GM19023 (cell line): ENCODE results near the gene CFAP221.
"Not testable (repeated sequence)": the region's sequence is repeated elsewhere in the genome, so short reads cannot be mapped to it uniquely, and the experiment has no call there.

Experiments used
- ATAC-seq: cut with Tn5 transposase; IDR thresholded peaks from one replicate; pipeline ENCODE4 v1.9.1; 2021; ENCODE audit warnings: mild to moderate bottlenecking, moderate library complexity; ENCODE audit not compliant: unreplicated experiment

Gene CFAP221

DNA sequence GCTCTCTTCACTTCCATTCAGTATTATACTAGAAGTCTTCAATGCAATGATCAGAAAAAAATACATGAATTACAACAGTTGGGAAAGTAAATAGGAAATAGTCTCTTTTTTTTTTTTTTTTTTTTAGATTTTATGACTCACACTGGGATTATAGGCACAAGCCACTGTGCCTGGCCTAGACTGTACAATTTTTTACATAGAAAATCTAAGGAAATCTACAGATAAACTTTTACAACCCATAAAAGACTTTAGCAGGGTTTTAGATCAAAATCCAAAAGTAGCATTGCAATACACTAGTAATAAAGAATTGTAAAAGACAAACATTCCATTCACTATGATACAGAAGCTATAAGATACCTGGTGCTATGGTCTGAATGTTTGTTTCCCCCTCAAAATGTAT, 39.0 kb downstream of the CFAP221 start:
- ATAC-seq, result no peak

DNA sequence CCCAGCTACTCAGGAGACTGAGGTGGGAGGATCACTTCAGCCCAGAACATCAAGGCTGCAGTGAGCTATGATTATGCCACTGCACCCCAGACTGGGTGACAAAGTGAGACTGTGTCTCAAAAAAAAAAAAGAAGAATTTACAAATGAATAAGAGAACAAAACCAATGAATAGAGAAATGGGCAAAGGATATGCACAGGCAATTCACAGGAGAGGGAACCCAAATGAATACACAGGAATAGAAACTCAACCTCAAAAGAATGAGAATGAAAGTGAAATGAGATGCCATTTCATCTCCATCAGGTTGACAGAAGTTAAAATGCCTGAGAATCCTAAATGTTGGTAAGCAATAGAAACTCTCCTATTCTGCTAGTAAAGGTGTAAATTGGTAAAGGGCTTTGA, 40.2 kb downstream of the CFAP221 start:
- no peak for ATAC-seq

DNA sequence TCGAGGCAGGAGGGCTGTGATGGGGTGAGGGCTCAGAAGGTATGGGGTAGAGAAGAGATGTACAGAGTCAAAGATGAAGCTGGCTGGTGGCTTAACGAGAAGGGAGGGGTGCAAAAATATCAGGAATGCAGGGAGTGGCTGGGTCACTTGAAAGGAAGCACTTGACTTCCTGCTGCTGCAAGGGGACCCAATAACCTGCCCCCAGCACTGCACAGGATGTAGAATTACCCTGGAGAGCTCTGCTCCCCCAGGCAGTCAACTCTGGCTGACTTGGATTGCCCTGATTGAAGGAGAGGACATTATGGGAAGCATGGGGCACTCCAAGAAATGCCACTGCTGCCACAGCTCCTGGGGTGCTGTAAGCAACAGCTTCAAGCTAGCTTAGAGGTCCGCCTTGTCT, 41.8 kb downstream of the CFAP221 start:
- no peak for ATAC-seq

DNA sequence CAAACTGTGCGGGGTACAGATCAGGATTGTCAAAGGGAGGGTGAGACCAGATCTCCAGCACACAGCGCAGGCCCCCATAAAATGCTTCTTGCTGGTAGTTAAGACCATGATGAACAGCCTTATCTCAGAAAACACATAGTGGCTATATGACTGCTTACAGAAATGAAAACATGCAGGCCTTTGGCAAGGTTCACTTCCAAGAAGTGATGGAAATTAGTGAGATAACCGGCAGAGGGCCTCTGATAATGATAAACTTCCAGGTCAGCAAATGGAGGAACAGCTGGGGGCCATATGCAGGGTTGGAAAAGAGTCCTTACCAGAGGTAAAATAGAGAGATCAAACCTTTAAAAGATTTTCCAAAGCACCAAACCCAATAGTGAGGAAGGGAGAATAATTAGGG, 46.6 kb downstream of the CFAP221 start:
- ATAC-seq, result no peak

DNA sequence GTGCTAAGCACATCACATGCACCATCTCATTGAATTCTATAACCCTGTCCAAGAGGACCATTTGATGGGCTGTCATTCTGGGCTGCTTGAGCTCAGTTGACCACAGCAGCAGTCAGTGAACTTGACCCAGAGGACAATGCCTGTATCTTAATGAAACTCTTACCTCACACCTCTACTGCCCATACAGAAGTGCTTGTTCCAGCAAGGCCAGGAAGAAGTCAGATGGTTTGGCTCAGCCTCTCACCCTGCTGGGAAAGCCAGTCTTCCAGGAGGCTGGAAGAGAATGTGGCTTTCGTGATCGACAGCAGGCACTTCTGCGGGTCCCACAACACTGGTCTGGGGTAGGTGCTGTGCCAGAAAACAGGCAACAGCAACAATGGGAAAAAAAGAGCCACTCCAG, 47.3 kb downstream of the CFAP221 start:
- ATAC-seq, result no peak

DNA sequence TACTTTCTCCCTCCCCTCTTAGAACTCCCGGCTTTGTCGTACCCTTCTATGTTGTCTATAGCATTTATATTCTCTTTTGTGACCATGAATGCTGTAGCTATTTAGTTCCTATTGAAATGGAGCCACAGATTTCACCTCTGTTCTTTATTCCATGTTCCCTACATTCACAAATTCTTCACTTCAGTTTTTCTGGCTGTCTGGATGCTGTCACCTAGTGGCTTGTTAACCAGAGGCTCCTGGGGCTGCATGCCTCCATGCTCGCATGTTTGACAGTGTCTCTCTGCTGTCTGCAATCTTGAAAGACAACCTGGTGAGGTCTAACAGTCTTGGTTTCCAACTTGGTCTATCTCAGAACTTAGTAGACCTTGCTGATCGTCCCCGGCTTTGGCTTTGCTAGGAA, 48.2 kb downstream of the CFAP221 start:
- ATAC-seq, result no peak

DNA sequence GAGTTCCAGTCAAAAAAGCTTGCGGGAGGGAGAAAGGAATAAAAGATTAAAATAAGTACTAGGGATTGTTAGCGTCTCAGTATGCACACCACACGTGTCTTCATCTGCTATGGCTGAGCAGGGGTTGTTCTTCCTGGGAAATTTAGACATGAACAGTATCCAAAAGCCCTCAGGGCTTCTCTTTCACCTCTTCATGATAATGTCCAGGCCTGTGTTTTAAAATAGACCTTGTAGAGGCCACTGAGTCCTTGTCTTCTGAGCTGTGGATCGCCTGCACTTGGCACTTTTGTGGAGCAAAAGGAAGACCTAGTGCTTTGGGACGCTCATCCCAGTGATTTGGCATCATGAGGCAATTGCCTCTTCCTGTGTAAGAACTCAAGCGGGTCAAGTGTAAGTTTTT, 52.4 kb downstream of the CFAP221 start:
- no peak for ATAC-seq

DNA sequence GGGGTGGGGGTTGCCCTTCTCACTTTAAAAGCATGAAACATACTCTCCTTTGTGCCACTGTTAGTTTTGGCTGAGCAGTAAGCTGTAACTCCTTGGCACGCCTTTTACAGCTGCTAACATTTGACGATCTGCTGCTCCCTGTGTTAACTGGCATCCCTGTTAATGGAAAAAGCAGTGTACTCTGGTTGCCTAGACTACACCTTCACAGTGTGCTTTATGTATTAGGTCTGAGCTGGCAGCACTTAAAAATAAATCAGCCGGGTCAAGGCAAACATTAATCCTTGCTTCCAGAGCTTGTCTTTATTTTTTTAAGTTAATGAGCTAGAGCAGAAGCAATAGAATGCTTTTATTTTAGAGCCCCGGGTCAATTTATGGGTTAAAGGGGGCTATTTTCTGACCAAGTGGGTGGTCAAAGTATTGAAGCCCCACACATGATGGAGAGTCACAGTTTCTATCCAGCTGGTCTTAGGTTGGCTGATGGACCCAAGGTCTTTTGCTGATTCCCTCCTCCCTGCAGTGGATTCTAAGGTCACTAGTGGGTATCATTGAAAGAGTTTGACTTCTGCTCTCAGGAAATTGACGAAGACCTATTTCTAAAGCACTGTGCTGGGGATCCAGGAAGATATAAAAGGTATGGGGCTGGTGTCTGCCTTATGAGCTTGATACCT, 54.5 kb downstream of the CFAP221 start:
- no peak for ATAC-seq

DNA sequence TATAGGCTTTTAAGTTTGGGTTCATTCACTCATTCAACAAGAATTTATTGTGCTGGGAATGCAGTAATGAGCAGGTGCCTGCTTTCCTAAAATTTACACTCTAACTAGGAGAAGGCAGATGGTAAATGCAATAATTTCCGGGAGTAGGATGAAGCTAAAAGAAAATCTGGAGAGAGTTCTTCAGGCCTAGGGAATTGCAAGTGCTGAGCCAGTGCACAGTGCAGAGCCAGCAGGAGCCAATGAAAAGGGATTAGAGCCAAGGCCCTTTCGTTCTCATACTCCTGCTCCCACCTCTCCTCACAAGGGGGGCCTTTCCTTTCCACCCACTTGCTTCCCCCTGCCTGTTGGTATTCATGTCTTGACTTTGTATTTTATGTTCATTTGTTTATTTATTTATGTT, 55.1 kb downstream of the CFAP221 start:
- ATAC-seq, result no peak

DNA sequence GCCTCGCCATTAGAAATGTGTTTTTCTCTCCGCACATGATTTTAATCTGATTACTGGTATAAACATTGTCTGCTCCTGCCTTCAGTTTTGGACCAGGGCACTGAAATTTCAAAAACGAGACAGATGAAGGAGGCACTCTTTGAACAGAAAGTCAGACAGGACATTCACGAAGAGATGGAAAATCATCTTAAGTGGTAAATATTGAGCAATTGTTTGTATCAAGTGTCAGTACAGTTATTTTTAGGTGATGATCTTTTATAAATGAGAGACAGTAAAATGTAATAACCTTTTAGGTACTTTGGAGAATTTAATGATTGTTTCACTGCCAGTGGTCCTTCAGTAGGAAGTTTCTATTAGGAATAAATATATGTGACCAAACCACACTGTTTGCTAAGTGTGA, 60.8 kb downstream of the CFAP221 start:
- no peak for ATAC-seq

DNA sequence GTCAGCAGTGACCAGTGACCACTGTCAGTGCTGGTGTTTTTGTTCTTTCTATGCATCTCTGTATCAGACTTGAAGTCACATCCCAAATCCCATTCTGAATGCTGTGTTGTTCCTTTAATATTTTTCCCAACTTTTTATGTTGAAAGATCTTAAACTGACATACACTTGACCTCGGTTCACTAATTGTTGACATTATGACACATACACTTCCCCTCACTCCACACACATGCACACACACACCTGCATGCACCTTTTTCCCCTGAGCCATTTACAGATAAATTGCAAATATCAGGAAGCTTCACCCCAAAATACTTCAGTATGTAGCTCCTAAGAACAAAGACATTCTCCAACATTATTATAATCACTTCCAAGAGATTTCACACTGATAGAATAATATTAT, 62.4 kb downstream of the CFAP221 start:
- ATAC-seq, result no peak

DNA sequence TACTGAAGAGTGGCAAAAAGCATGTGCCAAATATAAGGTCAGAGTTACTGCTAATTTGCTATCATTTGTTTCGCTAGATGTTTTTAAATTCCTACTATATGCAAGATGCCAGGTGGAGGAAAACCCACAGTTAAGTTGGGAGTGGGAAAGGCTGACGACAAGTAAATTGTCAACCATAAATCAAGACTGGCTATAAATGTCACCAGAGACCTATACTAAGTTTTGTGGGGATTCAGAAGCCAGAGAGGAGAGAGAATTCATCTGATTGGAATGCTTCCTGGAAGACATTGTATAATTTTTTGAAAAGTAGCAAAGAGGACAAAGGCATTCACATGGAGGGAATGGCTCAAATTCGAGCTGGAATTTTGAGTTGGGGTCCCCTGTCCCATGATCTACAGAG, 64.3 kb downstream of the CFAP221 start:
- no peak for ATAC-seq

DNA sequence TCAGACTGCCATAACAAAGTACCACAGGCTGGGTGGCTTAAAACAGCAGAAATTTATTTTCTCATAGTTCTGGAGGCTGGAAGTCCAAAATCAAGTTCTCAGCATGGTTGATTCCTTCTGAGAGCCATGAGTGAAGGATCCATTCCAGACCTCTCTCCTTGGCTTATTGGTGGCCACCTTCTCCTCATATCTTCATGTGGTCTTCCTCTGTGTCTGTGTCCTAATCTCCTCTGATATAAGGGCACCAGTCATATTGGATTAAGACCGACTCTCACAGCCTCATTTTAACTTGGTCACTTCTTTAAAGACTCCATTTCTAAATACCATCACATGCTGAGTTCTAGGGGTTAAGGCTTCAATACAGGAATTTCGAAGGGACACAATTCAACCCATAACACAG, 65.1 kb downstream of the CFAP221 start:
- ATAC-seq, result no peak

DNA sequence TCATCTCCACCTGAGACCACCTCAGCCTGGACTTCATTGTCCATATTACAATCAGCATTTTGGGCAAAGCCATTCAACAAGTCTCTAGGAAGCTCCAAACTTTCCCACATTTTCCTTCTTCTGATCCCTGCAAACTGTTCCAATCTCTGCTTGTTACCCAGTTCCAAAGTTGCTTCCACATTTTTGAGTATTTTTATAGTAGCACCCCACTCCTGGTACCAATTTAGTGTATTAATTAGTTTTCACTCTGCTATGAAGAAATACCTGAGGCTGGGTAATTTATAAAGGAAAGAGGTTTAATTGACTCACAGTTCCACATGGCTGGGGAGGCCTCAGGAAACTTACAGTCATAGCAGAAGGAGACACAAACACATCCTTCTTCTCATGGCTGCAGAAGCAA, 69.9 kb downstream of the CFAP221 start:
- ATAC-seq, result not testable (repeated sequence)

DNA sequence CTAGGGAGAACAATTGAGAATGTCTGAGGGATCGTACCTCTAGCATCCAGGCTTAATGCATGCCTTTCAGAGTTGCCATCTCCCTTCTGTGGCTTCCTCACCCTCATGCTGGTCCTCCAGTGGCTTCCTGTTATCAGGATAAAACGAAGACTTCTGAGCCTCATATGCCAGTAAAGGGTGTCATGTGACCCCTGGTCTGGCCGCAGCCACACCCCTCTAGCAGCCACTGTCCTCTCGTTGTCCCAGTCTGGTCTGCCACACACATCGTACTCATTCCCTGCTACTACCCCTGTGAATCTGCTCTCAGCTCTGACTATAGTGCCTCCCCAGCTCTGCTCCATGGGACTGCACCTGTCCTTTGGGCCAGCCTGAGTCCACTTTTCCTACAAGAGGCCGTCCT, 72.2 kb downstream of the CFAP221 start:
- ATAC-seq, result no peak

DNA sequence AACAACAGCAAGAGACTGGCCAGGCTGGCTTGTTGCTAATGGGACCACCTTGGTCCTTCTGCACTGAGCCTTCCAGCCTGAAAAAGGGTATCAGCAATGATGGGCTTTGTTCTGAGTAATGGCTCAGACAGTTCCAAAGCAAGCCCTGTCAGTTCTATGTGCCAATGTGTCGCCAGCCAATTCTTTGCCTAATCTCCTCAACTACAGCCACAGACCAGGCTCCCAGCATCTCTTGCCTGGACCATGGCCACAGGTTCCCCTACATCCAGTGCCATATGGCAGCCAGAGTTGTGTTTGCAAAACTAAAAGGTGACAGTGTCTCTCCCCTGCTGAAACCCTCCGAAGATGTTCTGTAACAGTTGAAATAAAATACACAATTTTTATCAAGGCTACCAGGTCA, 73.2 kb downstream of the CFAP221 start:
- no peak for ATAC-seq

DNA sequence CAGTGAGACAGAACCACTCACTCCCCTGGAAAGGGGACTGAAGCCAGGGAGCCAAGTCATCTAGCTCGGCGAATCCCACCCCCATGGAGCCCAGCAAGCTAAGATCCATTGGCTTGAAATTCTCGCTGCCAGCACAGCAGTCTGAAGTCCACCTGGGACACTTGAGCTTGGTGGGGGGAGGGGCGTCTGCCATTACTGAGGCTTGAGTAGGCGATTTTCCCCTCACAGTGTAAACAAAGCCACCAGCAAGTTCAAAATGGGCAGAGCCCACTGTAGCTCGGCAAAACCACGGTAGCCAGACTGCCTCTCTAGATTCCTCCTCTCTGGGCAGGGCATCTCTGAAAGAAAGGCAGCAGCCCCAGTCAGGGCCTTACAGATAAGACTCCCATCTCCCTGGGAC, 74.5 kb downstream of the CFAP221 start:
- ATAC-seq, result not testable (repeated sequence)

DNA sequence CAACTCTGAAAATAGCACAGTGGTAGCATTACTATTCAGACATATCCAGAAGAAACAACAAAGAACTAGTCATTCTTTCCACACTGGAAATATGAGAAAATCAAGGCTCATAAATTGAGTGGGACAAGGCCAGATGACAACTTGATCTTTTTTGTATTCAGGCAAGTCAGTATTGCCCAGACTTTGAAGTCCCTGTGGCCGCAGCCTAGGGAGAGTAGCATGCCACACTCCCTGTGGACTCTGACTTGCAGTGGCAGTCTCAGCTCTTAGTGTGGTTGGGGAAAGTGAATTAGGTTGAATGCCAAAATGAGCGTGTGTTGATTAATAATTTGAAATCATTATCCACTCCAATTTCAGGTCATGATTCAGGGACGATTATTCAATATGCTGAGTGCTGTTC, 81.0 kb downstream of the CFAP221 start:
- no peak for ATAC-seq

DNA sequence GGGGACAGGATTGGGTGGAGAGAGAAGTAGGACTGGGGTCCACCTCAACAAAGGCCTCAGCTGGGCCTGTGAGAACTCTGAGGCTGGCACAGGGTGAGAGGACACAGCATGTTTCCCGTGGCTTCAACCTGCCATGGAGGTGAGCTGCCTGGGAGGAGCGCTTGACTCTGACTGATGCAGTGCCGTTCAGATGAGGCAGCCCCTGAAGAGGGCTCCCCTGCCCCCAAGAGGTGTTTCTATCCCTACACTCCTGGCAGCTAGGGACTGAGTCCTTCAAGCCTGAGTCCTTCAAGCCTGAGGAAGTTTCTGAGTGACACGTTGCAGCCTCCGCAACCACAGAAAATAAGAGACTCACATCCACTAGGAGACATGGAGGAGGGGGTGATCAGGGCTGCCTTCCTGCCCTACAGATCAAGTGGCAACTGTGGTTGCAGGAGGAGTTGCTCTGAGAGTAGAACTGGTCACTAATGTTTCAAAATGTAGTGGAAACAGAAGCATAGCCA, 85.1 kb downstream of the CFAP221 start:
- no peak for ATAC-seq

DNA sequence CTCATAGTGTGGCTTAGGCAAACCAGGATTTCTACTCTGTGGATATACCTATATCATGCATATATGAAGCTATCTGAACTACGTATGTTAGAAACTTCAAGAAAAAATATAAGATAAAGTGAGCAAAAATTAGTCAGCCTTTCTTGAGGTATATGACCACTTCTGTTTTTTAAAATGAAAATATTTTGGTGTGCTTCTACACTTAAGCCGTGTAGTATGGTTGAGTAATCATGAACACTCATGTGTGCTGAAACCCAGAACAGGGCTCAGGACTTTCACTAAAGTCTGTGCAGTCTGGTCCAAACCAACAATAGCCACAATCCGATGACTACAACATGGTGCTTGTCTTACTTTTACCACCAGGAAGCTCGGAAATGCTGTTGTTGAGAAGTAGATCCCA, 85.9 kb downstream of the CFAP221 start:
- ATAC-seq, result no peak

DNA sequence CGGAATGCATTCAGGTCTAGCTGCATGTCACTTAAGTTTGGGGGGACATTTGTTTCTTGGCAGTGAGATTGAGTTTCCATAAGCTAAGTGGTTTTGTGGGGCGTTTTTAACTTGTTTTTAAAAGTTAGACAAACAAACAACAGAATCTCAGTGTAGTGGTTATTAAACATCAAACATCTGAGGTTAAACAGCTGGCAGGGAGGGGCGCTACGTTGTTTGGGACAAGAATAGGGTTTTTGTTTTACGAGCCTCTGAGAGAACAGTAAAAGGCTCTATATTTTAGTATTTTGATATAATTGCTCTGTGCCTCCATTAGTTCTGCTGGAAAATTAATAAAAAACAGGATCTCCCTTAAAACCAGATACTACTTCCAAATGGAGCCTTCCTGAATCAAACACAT, 93.1 kb downstream of the CFAP221 start:
- ATAC-seq, result no peak

DNA sequence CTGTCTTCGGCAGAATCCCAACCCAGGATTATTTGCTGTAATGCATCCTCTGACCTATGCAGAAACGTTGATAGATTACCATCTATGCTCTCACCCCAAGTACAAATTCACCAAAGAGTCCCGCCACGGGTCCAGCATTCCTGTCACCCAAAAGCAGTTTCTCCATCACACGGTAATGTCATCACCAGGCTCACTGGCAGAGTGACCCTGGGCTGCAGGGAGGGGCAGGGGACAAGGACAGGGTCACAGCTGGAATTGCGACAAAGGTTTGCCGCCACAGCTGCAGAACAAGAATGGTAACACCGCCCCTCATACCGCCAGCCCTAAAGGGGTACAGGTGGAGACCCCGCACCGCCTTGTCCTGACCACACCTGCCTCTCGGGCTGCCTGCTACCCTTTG, 94.0 kb downstream of the CFAP221 start:
- no peak for ATAC-seq
